Stomach (tissue), 4 donors: ENCODE measurements around the gene SH2D7.

Experiments
- CTCF ChIP-seq, 7 experiments: fragments of 450-650 bp in 4 of 7; fragments of 200-600 bp in 3 of 7; sonication (generic) in 3 of 7; IDR thresholded peaks; one replicate each; pipeline ENCODE4 v1.5.1; 2016 to 2019; ENCODE audit warnings: antibody characterized with exemption in 7 of 7, control low read depth in 2 of 7, mild to moderate bottlenecking in 1 of 7
- EP300 ChIP-seq: sonication (generic); formaldehyde crosslinking; IDR thresholded peaks from one replicate; pipeline ENCODE4 v1.6.1; 2017; ENCODE audit warnings: antibody characterized with exemption

GRCh38 chr15:78077871-78078210 is 14.5 kb upstream of the SH2D7 start:
- TF ChIP-seq CTCF (IDR thresholded peaks at IDR 0.05) (no peak), EP300 (no peak)
